ENCODE measurements around the gene HSP90AA1. TPM values are rescaled to one million over a fixed set of nuclear protein-coding genes. Genes with fewer than 3 reads are reported as not detected.
"Not testable (repeated sequence)": the region's sequence is repeated elsewhere in the genome, so short reads cannot be mapped to it uniquely, and the experiment has no call there.

HSP90AA1 gene
- total RNA-seq, 1 donor from 2014 or later: 698 TPM

GRCh38 chr14:102074415-102074964, 12.4 kb downstream of the HSP90AA1 start:
- no peak for DNase-seq (ENCODE audit: extremely low read depth, low read depth, low spot score)

- DNase-seq (ENCODE audit: extremely low read depth, low read depth, low spot score): no peak
Measured at GRCh38 chr14:102071283-102071998, 15.4 kb downstream of the HSP90AA1 start.

GRCh38 chr14:102066041-102066451, 20.8 kb downstream of the HSP90AA1 start:
- DNase-seq (ENCODE audit: extremely low read depth, low read depth, low spot score): no peak

GRCh38 chr14:102064590-102064989, 22.3 kb downstream of the HSP90AA1 start:
- not testable (repeated sequence) for DNase-seq (ENCODE audit: extremely low read depth, low read depth, low spot score)

- no peak for DNase-seq (ENCODE audit: extremely low read depth, low read depth, low spot score)
Measured at GRCh38 chr14:102063808-102064429, 22.9 kb downstream of the HSP90AA1 start.

- DNase-seq (ENCODE audit: extremely low read depth, low read depth, low spot score): peak; percentile 80
Measured at GRCh38 chr14:102063109-102063807, 23.6 kb downstream of the HSP90AA1 start.

- no peak for DNase-seq (ENCODE audit: extremely low read depth, low read depth, low spot score)
Measured at GRCh38 chr14:102058961-102059360, 27.9 kb downstream of the HSP90AA1 start.

- DNase-seq (ENCODE audit: extremely low read depth, low read depth, low spot score): no peak
Measured at GRCh38 chr14:102058146-102058545, 28.7 kb downstream of the HSP90AA1 start.

GRCh38 chr14:102057480-102058114, 29.2 kb downstream of the HSP90AA1 start:
- no peak for DNase-seq (ENCODE audit: extremely low read depth, low read depth, low spot score)

- no peak for DNase-seq (ENCODE audit: extremely low read depth, low read depth, low spot score)
Measured at GRCh38 chr14:102056694-102057442, 30.0 kb downstream of the HSP90AA1 start.

GRCh38 chr14:102055181-102055901, 31.5 kb downstream of the HSP90AA1 start:
- DNase-seq (ENCODE audit: extremely low read depth, low read depth, low spot score): no peak

GRCh38 chr14:102052522-102052921, 34.3 kb downstream of the HSP90AA1 start:
- DNase-seq (ENCODE audit: extremely low read depth, low read depth, low spot score): no peak

GRCh38 chr14:102050625-102051024, 36.2 kb downstream of the HSP90AA1 start:
- DNase-seq (ENCODE audit: extremely low read depth, low read depth, low spot score): no peak

- DNase-seq (ENCODE audit: extremely low read depth, low read depth, low spot score): no peak
Measured at GRCh38 chr14:102050026-102050405, 36.8 kb downstream of the HSP90AA1 start.

GRCh38 chr14:102049258-102050025, 37.4 kb downstream of the HSP90AA1 start:
- DNase-seq (ENCODE audit: extremely low read depth, low read depth, low spot score): no peak

GRCh38 chr14:102047808-102048540, 38.9 kb downstream of the HSP90AA1 start:
- no peak for DNase-seq (ENCODE audit: extremely low read depth, low read depth, low spot score)

- DNase-seq (ENCODE audit: extremely low read depth, low read depth, low spot score): no peak
Measured at GRCh38 chr14:102046337-102047278, 40.2 kb downstream of the HSP90AA1 start.
